Measurements from ENCODE around the gene TPGS1.

TPGS1 gene

DNA sequence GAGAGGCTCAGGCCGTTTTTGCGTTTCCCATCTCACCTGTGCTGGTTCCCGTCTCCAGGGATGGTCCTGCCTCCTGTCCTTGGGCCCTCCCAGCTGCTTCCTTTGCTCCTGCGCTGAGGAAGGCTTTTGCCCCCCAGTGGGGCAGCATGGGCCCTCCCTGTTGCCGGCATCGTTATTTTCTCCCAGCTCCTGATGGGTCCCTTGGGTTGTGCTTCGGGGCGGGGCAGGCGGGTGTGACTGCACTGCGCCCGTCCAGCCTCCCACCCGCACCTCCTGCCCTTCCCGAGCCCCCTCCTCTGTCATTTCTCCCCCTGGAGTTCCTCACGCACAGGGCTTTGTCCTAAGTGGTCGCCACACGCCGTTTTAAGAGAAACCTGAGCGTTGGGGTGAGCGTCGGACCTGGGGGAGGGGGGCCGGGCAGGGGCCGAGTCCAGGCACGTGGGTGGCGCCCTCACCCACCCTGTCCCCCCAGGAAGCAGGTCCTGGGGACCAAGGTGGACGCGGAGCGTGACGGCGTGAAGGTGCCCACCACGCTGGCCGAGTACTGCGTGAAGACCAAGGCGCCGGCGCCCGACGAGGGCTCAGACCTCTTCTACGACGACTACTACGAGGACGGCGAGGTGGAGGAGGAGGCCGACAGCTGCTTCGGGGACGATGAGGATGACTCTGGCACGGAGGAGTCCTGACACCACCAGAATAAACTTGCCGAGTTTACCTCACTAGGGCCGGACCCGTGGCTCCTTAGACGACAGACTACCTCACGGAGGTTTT, 33.8 kb downstream of the TPGS1 start:
- TF ChIP-seq, protein P1, sequence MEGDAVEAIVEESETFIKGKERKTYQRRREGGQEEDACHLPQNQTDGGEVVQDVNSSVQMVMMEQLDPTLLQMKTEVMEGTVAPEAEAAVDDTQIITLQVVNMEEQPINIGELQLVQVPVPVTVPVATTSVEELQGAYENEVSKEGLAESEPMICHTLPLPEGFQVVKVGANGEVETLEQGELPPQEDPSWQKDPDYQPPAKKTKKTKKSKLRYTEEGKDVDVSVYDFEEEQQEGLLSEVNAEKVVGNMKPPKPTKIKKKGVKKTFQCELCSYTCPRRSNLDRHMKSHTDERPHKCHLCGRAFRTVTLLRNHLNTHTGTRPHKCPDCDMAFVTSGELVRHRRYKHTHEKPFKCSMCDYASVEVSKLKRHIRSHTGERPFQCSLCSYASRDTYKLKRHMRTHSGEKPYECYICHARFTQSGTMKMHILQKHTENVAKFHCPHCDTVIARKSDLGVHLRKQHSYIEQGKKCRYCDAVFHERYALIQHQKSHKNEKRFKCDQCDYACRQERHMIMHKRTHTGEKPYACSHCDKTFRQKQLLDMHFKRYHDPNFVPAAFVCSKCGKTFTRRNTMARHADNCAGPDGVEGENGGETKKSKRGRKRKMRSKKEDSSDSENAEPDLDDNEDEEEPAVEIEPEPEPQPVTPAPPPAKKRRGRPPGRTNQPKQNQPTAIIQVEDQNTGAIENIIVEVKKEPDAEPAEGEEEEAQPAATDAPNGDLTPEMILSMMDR (conservative IDR thresholded peaks at IDR 0.05; ENCODE audit: low read depth, low read length): no peak

DNA sequence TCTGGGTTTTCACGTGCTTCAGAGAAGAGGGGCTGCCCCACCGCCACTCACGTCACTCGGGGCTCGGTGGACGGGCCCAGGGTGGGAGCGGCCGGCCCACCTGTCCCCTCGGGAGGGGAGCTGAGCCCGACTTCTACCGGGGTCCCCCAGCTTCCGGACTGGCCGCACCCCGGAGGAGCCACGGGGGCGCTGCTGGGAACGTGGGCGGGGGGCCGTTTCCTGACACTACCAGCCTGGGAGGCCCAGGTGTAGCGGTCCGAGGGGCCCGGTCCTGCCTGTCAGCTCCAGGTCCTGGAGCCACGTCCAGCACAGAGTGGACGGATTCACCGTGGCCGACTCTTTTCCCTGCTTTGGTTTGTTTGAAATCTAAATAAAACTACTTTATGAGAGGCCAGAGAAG, 34.4 kb downstream of the TPGS1 start:
- no peaks in the 10 kb centered on the region for H3K4me1 ChIP-seq (ENCODE audit: low read depth, poor library complexity, severe bottlenecking)
- no peak overlapping the region for H2AFZ ChIP-seq (ENCODE audit: low read depth)
- no peaks in the 10 kb centered on the region for H4K20me1 ChIP-seq (ENCODE audit: insufficient read depth)
- no peaks in the 10 kb centered on the region; the same call in 1 of the 2 replicates for H3K27me3 ChIP-seq (ENCODE audit: insufficient read depth, low read depth)
- TF ChIP-seq, protein P1 (conservative IDR thresholded peaks at IDR 0.05; ENCODE audit: low read depth, low read length): no peak
- H3K36me3 ChIP-seq (ENCODE audit: insufficient read depth): no peaks in the 10 kb centered on the region
- no peak overlapping the region for H3K4me2 ChIP-seq
- H3K9ac ChIP-seq: no peak overlapping the region
- H3K27ac ChIP-seq: no peak overlapping the region
- H3K4me3 ChIP-seq (IDR thresholded peaks at IDR 0.05; ENCODE audit: insufficient read depth, low read depth, low read length): no peak overlapping the region
- H3K79me2 ChIP-seq (ENCODE audit: insufficient read depth, low read depth): no peaks in the 10 kb centered on the region

More for the DNA sequence above, 33.8 kb downstream of the TPGS1 start:
- Histone ChIP-seq H3K36me3 (ENCODE audit: insufficient read depth) (no peaks in the 10 kb centered on the region), H2AFZ (ENCODE audit: low read depth) (no peak overlapping the region), H3K79me2 (ENCODE audit: insufficient read depth, low read depth) (no peaks in the 10 kb centered on the region), H3K4me2 (no peak overlapping the region), H3K27me3 (ENCODE audit: insufficient read depth, low read depth) (no peaks in the 10 kb centered on the region; the same call in 1 of the 2 replicates), H3K4me3 (IDR thresholded peaks at IDR 0.05; ENCODE audit: insufficient read depth, low read depth, low read length) (no peak overlapping the region), H3K9ac (no peak overlapping the region), H3K4me1 (ENCODE audit: low read depth, poor library complexity, severe bottlenecking) (no peaks in the 10 kb centered on the region), H3K27ac (no peak overlapping the region), H4K20me1 (ENCODE audit: insufficient read depth) (no peaks in the 10 kb centered on the region)

DNA sequence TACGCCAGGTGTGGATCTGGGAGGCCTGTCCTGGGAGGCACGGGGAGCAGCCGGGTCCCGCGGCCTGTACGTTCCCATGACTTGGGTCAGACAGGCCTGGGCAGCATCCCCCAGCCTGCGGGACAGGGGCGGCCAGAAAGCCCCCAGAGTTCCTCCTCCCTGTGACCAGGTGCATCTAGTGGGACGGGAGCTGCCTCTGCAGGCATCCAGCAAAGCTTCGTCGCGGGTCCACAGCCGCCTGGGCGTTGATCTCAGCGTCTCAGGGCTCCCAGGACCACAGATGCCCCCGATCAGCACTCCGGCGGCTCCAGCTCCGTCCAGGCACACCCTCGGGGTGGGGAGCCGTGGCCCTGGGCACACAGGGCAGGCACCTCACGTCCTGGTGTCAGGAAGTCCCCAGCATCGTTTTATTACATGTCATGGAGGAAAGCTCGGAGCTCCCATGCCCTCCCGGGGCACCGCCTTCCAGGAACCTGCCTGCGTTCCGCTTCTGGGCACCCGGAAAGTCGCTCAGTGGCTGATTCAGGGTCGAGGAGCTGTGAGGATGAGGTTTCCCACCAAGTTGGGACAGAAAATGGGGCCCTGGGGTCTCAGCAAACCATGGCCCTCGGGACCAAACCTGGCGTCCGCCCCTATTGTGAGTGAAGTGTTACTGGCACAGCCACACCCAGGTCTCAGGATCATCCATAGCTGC, 35.0 kb downstream of the TPGS1 start:
- Histone ChIP-seq H3K4me3 (IDR thresholded peaks at IDR 0.05; ENCODE audit: insufficient read depth, low read depth, low read length) (no peak overlapping the region), H4K20me1 (ENCODE audit: insufficient read depth) (no peaks in the 10 kb centered on the region), H3K27ac (no peak overlapping the region), H3K36me3 (ENCODE audit: insufficient read depth) (no peaks in the 10 kb centered on the region), H2AFZ (ENCODE audit: low read depth) (no peak overlapping the region), H3K4me2 (no peak overlapping the region), H3K27me3 (ENCODE audit: insufficient read depth, low read depth) (no peaks in the 10 kb centered on the region; the same call in 1 of the 2 replicates), H3K79me2 (ENCODE audit: insufficient read depth, low read depth) (no peaks in the 10 kb centered on the region), H3K4me1 (ENCODE audit: low read depth, poor library complexity, severe bottlenecking) (no peaks in the 10 kb centered on the region), H3K9ac (no peak overlapping the region)
- TF ChIP-seq, protein P1 (conservative IDR thresholded peaks at IDR 0.05; ENCODE audit: low read depth, low read length): no peak

DNA sequence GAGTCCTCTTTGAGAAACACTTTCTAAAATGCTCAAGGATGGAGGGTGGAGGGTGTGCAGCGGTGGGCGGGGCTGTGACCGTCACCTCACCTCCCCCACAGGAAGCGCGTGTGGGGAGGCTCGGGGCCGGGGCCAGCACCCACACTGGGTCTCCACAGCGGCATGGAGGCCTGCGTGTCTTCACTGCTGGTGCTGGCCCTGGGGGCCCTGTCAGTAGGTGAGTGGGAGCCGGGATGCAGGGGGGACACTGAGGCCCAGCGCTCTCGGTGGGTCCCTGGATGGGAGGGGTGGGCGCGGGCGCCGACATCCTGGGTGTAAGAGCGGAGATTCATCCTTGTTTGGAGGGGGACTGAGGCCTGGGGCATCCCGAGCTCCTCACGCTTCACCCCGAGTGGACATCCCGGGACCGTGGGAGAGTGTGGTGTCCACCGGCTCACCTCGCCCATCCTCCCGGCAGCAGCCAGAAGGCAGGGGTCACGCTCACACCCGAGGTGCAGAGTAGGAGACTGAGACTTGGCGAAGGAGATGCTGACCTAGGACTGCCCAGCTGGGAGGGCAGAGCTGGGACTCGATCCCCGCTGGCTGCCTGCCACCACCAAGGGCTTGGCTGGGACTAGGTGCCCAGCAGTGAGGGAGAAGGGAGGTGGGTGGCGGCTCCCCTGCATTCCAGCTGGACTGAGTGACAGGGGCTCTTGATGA, 36.8 kb downstream of the TPGS1 start, which contains the start of gene GZMM:
TSS of gene GZMM (plus strand) at position 144 of the 699 bp plus-strand sequence. CDS start at position 163, 19 bp downstream.
- Histone ChIP-seq H3K9ac (no peak within 1 kb of the TSS), H3K36me3 (ENCODE audit: insufficient read depth) (no peaks in the 10 kb centered on the region), H2AFZ (ENCODE audit: low read depth) (no peak within 1 kb of the TSS), H3K79me2 (ENCODE audit: insufficient read depth, low read depth) (no peaks in the 10 kb centered on the region), H3K27me3 (ENCODE audit: insufficient read depth, low read depth) (peaks cover 2% of the 10 kb centered on the region; the same call in 1 of the 2 replicates), H4K20me1 (ENCODE audit: insufficient read depth) (no peaks in the 10 kb centered on the region), H3K27ac (no peak within 1 kb of the TSS), H3K4me2 (no peak within 1 kb of the TSS), H3K4me1 (ENCODE audit: low read depth, poor library complexity, severe bottlenecking) (no peaks in the 10 kb centered on the region), H3K4me3 (IDR thresholded peaks at IDR 0.05; ENCODE audit: insufficient read depth, low read depth, low read length) (no peak within 1 kb of the TSS)
- TF ChIP-seq, protein P1 (conservative IDR thresholded peaks at IDR 0.05; ENCODE audit: low read depth, low read length): no peak

Measured in KMS-11 (cell line).